Measurements from ENCODE around the gene HOXA1.

GRCh38 chr7:27106181-27106900, 10.5 kb upstream of the HOXA1 start:
- TF ChIP-seq CTCF (IDR thresholded peaks at IDR 0.05; ENCODE audit: borderline replicate concordance, extremely low read depth, low read length, poor library complexity, severe bottlenecking) (no peak), EZH2 (IDR thresholded peaks at IDR 0.05; ENCODE audit: borderline replicate concordance, low read depth, low read length, severe bottlenecking) (no peak)

All from DND-41 (cell line).